IPS-20b (cell line): ENCODE measurements around the gene UCP2.

ENCODE experiments used
- H3K27ac ChIP-seq: one replicate; pipeline ENCODE4 v1.5.1; 2013; ENCODE audit warnings: low read length
- H3K27me3 ChIP-seq: 2 replicates; pipeline ENCODE4 v1.6.1; 2013; ENCODE audit warnings: mild to moderate bottlenecking, low read length, inconsistent platforms; ENCODE audit not compliant: insufficient read depth
- H3K36me3 ChIP-seq: 2 replicates; pipeline ENCODE4 v1.6.1; 2013; ENCODE audit warnings: low read depth, mild to moderate bottlenecking, inconsistent platforms, low read length, moderate library complexity; ENCODE audit not compliant: insufficient read depth
- H3K4me1 ChIP-seq: 2 replicates; pipeline ENCODE4 v1.6.1; 2013; ENCODE audit warnings: mild to moderate bottlenecking, control low read depth, inconsistent platforms, low read length, moderate library complexity; ENCODE audit not compliant: insufficient read depth
- H3K4me3 ChIP-seq: 2 replicates; pipeline ENCODE4 v1.5.1; 2013; ENCODE audit warnings: mild to moderate bottlenecking, low read length, inconsistent platforms
- H3K9ac ChIP-seq: 2 replicates; pipeline ENCODE4 v1.6.1; 2013; ENCODE audit warnings: low read depth, mild to moderate bottlenecking, inconsistent platforms, low read length, moderate library complexity
- H3K9me3 ChIP-seq: 2 replicates; pipeline ENCODE4 v1.6.1; 2013; ENCODE audit warnings: mild to moderate bottlenecking, low read depth, low read length, inconsistent platforms; ENCODE audit not compliant: insufficient read depth

UCP2 gene

GRCh38 chr11:73983741-73984538, 1.3 kb upstream of the UCP2 start:
- H3K27ac ChIP-seq, result peak overlapping the region; percentile 49

GRCh38 chr11:73982990-73983740, 522 bp upstream of the UCP2 start:
- Histone ChIP-seq H3K4me1 (peaks cover 23% of the 10 kb centered on the region; the same call in 1 of the 2 replicates), H3K9ac (peak overlapping the region; percentile 93)

More at GRCh38 chr11:73983741-73984538, 1.3 kb upstream of the UCP2 start:
- Histone ChIP-seq H3K9ac (peak overlapping the region; percentile 93; the same call in 1 of the 2 replicates), H3K27me3 (no peaks in the 10 kb centered on the region), H3K9me3 (no peaks in the 10 kb centered on the region), H3K36me3 (peaks cover 24% of the 10 kb centered on the region), H3K4me1 (peaks cover 23% of the 10 kb centered on the region; the same call in 1 of the 2 replicates), H3K4me3 (peak overlapping the region; percentile 98)

GRCh38 chr11:73981051-73981805, 1.4 kb downstream of the UCP2 start:
- Histone ChIP-seq H3K27me3 (no peaks in the 10 kb centered on the region), H3K9me3 (no peaks in the 10 kb centered on the region), H3K9ac (peak overlapping the region; percentile 83; the same call in 1 of the 2 replicates), H3K4me3 (peak overlapping the region; percentile 98), H3K4me1 (peaks cover 23% of the 10 kb centered on the region; the same call in 1 of the 2 replicates), H3K27ac (no peak overlapping the region), H3K36me3 (peaks cover 51% of the 10 kb centered on the region)

More at GRCh38 chr11:73982990-73983740, 522 bp upstream of the UCP2 start:
- Histone ChIP-seq H3K27ac (peak overlapping the region; percentile 77), H3K9me3 (no peaks in the 10 kb centered on the region), H3K27me3 (no peaks in the 10 kb centered on the region), H3K4me3 (peak overlapping the region; percentile 98), H3K36me3 (peaks cover 32% of the 10 kb centered on the region)

- H3K9ac ChIP-seq, result no peak overlapping the region
These were observed 2.4 kb downstream of the UCP2 start for GRCh38 chr11:73980001-73980961.

GRCh38 chr11:73978576-73979086, 4.0 kb downstream of the UCP2 start:
- peaks cover 77% of the 10 kb centered on the region for H3K36me3 ChIP-seq

More at GRCh38 chr11:73980001-73980961, 2.4 kb downstream of the UCP2 start:
- Histone ChIP-seq H3K4me3 (peak overlapping the region; percentile 98; the same call in 1 of the 2 replicates), H3K36me3 (peaks cover 60% of the 10 kb centered on the region), H3K27me3 (no peaks in the 10 kb centered on the region), H3K27ac (no peak overlapping the region), H3K4me1 (peaks cover 23% of the 10 kb centered on the region; the same call in 1 of the 2 replicates), H3K9me3 (no peaks in the 10 kb centered on the region)

GRCh38 chr11:73977856-73978519, 4.7 kb downstream of the UCP2 start:
- Histone ChIP-seq H3K9ac (no peak overlapping the region), H3K4me3 (no peak overlapping the region), H3K9me3 (no peaks in the 10 kb centered on the region), H3K27ac (no peak overlapping the region), H3K27me3 (no peaks in the 10 kb centered on the region), H3K36me3 (peaks cover 78% of the 10 kb centered on the region), H3K4me1 (peaks cover 17% of the 10 kb centered on the region; the same call in 1 of the 2 replicates)

More at GRCh38 chr11:73978576-73979086, 4.0 kb downstream of the UCP2 start:
- H3K27ac ChIP-seq, result no peak overlapping the region
- no peak overlapping the region for H3K4me3 ChIP-seq
- H3K27me3 ChIP-seq, result no peaks in the 10 kb centered on the region
- peaks cover 17% of the 10 kb centered on the region; the same call in 1 of the 2 replicates for H3K4me1 ChIP-seq
- H3K9me3 ChIP-seq, result no peaks in the 10 kb centered on the region
- H3K9ac ChIP-seq, result no peak overlapping the region

- Histone ChIP-seq H3K36me3 (peaks cover 78% of the 10 kb centered on the region), H3K27me3 (no peaks in the 10 kb centered on the region), H3K4me3 (no peak overlapping the region), H3K9ac (no peak overlapping the region), H3K27ac (no peak overlapping the region), H3K9me3 (no peaks in the 10 kb centered on the region), H3K4me1 (peaks cover 16% of the 10 kb centered on the region; the same call in 1 of the 2 replicates)
These were observed 6.0 kb downstream of the UCP2 start for GRCh38 chr11:73976451-73977151.

- Histone ChIP-seq H3K4me3 (no peak overlapping the region), H3K9me3 (no peaks in the 10 kb centered on the region), H3K27me3 (no peaks in the 10 kb centered on the region), H3K36me3 (peaks cover 68% of the 10 kb centered on the region), H3K27ac (no peak overlapping the region), H3K4me1 (peaks cover 4% of the 10 kb centered on the region; the same call in 1 of the 2 replicates), H3K9ac (no peak overlapping the region)
These were observed 7.2 kb downstream of the UCP2 start for GRCh38 chr11:73975479-73975757.

- H3K27me3 ChIP-seq, result peaks cover under 1% of the 10 kb centered on the region; the same call in 1 of the 2 replicates
- H3K27ac ChIP-seq, result no peak overlapping the region
- H3K4me1 ChIP-seq, result 0 out of 2 replicates have a peak, but pooled peaks cover 2% of the 10 kb centered on the region
- H3K9ac ChIP-seq, result no peak overlapping the region
- no peak overlapping the region for H3K4me3 ChIP-seq
- H3K36me3 ChIP-seq, result peaks cover 63% of the 10 kb centered on the region
- H3K9me3 ChIP-seq, result no peaks in the 10 kb centered on the region
These were observed 7.8 kb downstream of the UCP2 start for GRCh38 chr11:73974604-73975478.
